OCI-LY3 (cell line): ENCODE measurements around the gene COTL1.
A peak's percentile ranks its signal among the peaks of the same experiment; 100 is the strongest.
"Not testable (repeated sequence)": the region's sequence is repeated elsewhere in the genome, so short reads cannot be mapped to it uniquely, and the experiment has no call there.

ENCODE experiments used
- H2AFZ ChIP-seq: fragments of 200-600, 300-600 bp; shearing (Covaris generic); 2 replicates; pipeline ENCODE4 v1.6.0; 2014; ENCODE audit warnings: antibody characterized with exemption, low read depth, low read length
- H3K27ac ChIP-seq: fragments of 200-600, 300-600 bp; sonication (generic); 2 replicates; pipeline ENCODE4 v1.5.1; 2014; ENCODE audit warnings: mild to moderate bottlenecking, low read length, moderate library complexity, mixed read lengths
- H3K27me3 ChIP-seq: fragments of 200-600, 300-600 bp; sonication (generic); 2 replicates; pipeline ENCODE4 v1.6.1; 2014; ENCODE audit warnings: low read depth, low read length, mixed read lengths
- H3K36me3 ChIP-seq: fragments of 200-600, 300-600 bp; sonication (generic); replicated peaks from 2 replicates; pipeline ENCODE3; 2014; ENCODE audit warnings: low read depth, low read length, mixed read lengths
- H3K4me1 ChIP-seq: fragments of 300-600, 200-600 bp; sonication (generic); 2 replicates; pipeline ENCODE4 v1.6.1; 2014; ENCODE audit warnings: low read length, mixed read lengths
- H3K4me2 ChIP-seq: fragments of 200-600, 300-600 bp; sonication (generic); 2 replicates; pipeline ENCODE4 v1.6.1; 2014; ENCODE audit warnings: low read length, mixed read lengths
- H3K4me3 ChIP-seq: fragments of 300-600, 200-600 bp; sonication (generic); 2 replicates; pipeline ENCODE4 v1.5.1; 2014; ENCODE audit warnings: antibody characterized with exemption, mild to moderate bottlenecking, low read length, moderate library complexity
- H3K79me2 ChIP-seq: fragments of 300-600, 200-600 bp; shearing (Covaris generic); 2 replicates; pipeline ENCODE4 v1.6.1; 2014; ENCODE audit warnings: mild to moderate bottlenecking, low read length, mixed read lengths
- H3K9ac ChIP-seq: fragments of 300-600, 200-600 bp; shearing (Covaris generic); 2 replicates; pipeline ENCODE4 v1.6.0; 2014; ENCODE audit warnings: mild to moderate bottlenecking, low read length, moderate library complexity
- H3K9me3 ChIP-seq: fragments of 200-600, 300-600 bp; shearing (Covaris generic); 2 replicates; pipeline ENCODE4 v1.6.1; 2014; ENCODE audit warnings: low read length, mixed read lengths; ENCODE audit not compliant: insufficient read depth
- H4K20me1 ChIP-seq: fragments of 200-600, 300-600 bp; sonication (generic); 2 replicates; pipeline ENCODE4 v1.6.1; 2016; ENCODE audit warnings: low read length, mixed read lengths; ENCODE audit not compliant: insufficient read depth
- EZH2phosphoT487 ChIP-seq: fragments of 200-600 bp; shearing (Covaris generic); IDR thresholded peaks from 2 replicates; pipeline ENCODE4 v1.6.1; 2018; ENCODE audit warnings: antibody characterized with exemption, mixed run types, low read depth
- TF ChIP-seq, protein P1 (sequence below): fragments of 200-600, 300-600 bp; sonication (generic); IDR thresholded peaks from 2 replicates; pipeline ENCODE4 v1.5.1; 2014; ENCODE audit warnings: antibody characterized with exemption, low read length, low read depth

COTL1 gene

DNA sequence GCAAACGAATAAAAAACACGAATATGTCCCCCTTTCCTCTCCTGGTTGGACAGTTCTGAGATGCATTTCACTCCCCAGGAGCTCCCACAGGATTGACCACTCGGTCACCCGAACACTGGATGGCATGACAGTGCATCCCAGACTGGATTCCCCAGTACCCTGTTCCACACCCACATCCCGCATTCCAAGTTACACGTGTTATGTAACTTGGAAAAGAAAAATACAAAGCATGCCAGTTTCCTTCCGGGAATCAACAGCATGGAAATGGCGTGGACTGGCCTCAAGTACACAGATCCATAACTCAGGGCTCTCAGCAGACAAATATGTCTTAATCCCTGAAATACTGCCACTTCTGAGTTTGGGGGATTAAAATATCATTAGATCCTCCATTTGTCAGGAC, 17.8 kb upstream of the COTL1 start:
- no peaks in the 10 kb centered on the region for H3K9me3 ChIP-seq
- H3K4me2 ChIP-seq = no peak overlapping the region
- no peak overlapping the region for H3K4me3 ChIP-seq
- H2AFZ ChIP-seq = no peak overlapping the region
- peaks cover 23% of the 10 kb centered on the region for H3K4me1 ChIP-seq
- no peaks in the 10 kb centered on the region for H3K79me2 ChIP-seq
- H4K20me1 ChIP-seq = no peaks in the 10 kb centered on the region
- peaks cover 6% of the 10 kb centered on the region; the same call in 1 of the 2 replicates for H3K27me3 ChIP-seq
- TF ChIP-seq, protein P1, sequence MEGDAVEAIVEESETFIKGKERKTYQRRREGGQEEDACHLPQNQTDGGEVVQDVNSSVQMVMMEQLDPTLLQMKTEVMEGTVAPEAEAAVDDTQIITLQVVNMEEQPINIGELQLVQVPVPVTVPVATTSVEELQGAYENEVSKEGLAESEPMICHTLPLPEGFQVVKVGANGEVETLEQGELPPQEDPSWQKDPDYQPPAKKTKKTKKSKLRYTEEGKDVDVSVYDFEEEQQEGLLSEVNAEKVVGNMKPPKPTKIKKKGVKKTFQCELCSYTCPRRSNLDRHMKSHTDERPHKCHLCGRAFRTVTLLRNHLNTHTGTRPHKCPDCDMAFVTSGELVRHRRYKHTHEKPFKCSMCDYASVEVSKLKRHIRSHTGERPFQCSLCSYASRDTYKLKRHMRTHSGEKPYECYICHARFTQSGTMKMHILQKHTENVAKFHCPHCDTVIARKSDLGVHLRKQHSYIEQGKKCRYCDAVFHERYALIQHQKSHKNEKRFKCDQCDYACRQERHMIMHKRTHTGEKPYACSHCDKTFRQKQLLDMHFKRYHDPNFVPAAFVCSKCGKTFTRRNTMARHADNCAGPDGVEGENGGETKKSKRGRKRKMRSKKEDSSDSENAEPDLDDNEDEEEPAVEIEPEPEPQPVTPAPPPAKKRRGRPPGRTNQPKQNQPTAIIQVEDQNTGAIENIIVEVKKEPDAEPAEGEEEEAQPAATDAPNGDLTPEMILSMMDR = no peak
- TF ChIP-seq EZH2phosphoT487 = no peak
- H3K27ac ChIP-seq = no peak overlapping the region
- no peaks in the 10 kb centered on the region for H3K36me3 ChIP-seq
- no peak overlapping the region for H3K9ac ChIP-seq

DNA sequence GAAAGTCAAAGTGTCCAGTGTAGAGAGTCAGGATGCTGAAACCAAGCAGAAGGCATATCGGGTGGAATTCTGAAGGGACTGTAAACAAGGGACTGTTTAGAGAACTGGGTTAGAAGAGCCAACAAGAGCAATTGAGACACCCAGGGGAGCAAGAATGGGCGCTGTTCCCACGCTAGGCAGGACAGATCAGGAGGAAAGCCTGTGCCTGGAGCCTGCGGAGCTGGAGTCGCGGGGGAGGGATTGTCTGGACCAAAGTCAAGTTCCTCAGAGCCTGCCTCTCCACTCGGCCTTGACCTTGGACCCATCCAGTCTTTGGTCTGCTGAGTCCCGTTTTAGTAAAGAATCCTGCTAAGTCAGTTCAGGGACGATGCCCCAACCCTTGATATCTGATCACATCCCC, 15.7 kb upstream of the COTL1 start:
- peaks cover 18% of the 10 kb centered on the region for H3K4me1 ChIP-seq
- no peaks in the 10 kb centered on the region for H3K9me3 ChIP-seq
- H3K79me2 ChIP-seq = no peaks in the 10 kb centered on the region
- H3K27me3 ChIP-seq = peaks cover 18% of the 10 kb centered on the region
- no peaks in the 10 kb centered on the region for H3K36me3 ChIP-seq
- TF ChIP-seq, protein P1 = no peak
- TF ChIP-seq EZH2phosphoT487 = no peak
- no peak overlapping the region for H3K4me3 ChIP-seq
- H3K9ac ChIP-seq = no peak overlapping the region
- no peak overlapping the region for H2AFZ ChIP-seq
- H3K27ac ChIP-seq = no peak overlapping the region
- no peak overlapping the region for H3K4me2 ChIP-seq
- H4K20me1 ChIP-seq = no peaks in the 10 kb centered on the region

DNA sequence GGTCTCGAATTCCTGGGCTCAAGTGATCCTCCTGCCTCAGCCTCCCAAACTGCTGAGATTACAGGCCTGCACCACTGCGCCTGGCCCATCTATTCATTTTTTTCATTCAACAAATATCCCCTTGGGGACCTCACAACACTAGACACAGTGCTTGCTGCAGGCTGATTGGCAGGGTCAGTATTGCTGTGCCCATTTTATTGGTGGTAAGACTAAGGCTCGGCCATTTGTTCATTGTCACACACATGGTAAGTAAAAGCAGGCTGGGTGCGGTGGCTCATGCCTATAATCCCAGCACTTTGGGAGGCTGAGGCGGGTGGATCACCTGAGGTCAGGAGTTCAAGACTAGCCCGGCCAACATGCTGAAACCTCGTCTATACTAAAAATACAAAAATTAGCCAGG, 15.0 kb upstream of the COTL1 start:
- Histone ChIP-seq H3K4me1 (peaks cover 25% of the 10 kb centered on the region), H3K27me3 (peaks cover 26% of the 10 kb centered on the region)
- H3K4me2 ChIP-seq, H4K20me1 ChIP-seq, H2AFZ ChIP-seq, H3K9me3 ChIP-seq, H3K79me2 ChIP-seq, H3K27ac ChIP-seq, H3K9ac ChIP-seq, H3K4me3 ChIP-seq, H3K36me3 ChIP-seq: not testable (repeated sequence)

DNA sequence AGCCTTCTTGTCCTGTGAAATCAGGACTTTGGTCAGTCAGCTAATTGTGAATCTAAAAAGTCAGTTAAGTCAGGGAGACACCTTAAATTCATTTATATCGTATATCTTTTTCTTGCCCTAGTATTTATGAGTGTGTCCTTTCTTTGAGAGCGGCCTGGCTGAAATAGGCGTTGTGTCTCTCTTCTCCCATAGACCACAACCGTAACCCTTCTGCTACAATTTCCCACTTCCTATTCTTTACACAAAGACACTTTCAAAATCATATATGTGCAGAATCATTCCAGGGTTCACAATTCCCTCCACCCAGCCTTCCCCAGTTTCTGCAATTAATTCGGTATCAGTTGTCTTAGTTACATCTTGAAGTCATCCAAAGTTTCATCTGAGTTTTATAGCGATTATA, 14.0 kb upstream of the COTL1 start:
- Histone ChIP-seq H4K20me1 (no peaks in the 10 kb centered on the region), H3K9ac (no peak overlapping the region), H2AFZ (no peak overlapping the region), H3K36me3 (no peaks in the 10 kb centered on the region), H3K4me2 (peak overlapping the region; percentile 49), H3K27ac (no peak overlapping the region), H3K9me3 (no peaks in the 10 kb centered on the region), H3K79me2 (no peaks in the 10 kb centered on the region), H3K4me1 (peaks cover 26% of the 10 kb centered on the region), H3K4me3 (no peak overlapping the region), H3K27me3 (peaks cover 27% of the 10 kb centered on the region)
- TF ChIP-seq, protein P1 = no peak
- TF ChIP-seq EZH2phosphoT487 = no peak

DNA sequence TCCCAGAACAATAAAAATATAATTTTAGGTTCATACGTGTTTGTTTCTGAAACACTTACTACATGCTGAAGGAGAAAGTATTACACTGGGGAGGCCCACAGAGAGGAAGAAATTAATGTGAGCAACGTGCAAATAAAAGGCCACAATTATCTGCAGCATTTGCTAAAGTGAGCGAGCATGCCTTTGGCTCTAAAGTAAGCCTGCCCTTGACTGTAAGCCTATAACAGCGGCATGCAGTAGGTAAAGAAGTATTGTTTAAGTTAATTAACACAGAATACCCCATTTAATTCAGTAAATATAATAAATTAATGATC, 13.2 kb upstream of the COTL1 start:
- TF ChIP-seq, protein P1 = no peak
- TF ChIP-seq EZH2phosphoT487 = no peak

More for the DNA sequence above, 13.2 kb upstream of the COTL1 start:
- H2AFZ ChIP-seq = no peak overlapping the region
- H3K4me3 ChIP-seq = no peak overlapping the region
- H3K79me2 ChIP-seq = no peaks in the 10 kb centered on the region
- peaks cover 26% of the 10 kb centered on the region for H3K4me1 ChIP-seq
- no peaks in the 10 kb centered on the region for H3K36me3 ChIP-seq
- no peak overlapping the region for H3K27ac ChIP-seq
- H3K9me3 ChIP-seq = no peaks in the 10 kb centered on the region
- H3K9ac ChIP-seq = no peak overlapping the region
- H4K20me1 ChIP-seq = no peaks in the 10 kb centered on the region
- H3K4me2 ChIP-seq = no peak overlapping the region
- H3K27me3 ChIP-seq = peaks cover 30% of the 10 kb centered on the region
